ENCODE data around the gene SSBP2.
"Not testable (repeated sequence)": the region's sequence is repeated elsewhere in the genome, so short reads cannot be mapped to it uniquely, and the experiment has no call there.

GRCh38 chr5:81660624-81661023, 90.3 kb downstream of the SSBP2 start:
- not testable (repeated sequence) for TF ChIP-seq CTCF, POLR2A (IDR thresholded peaks at IDR 0.05)

All from Peyer's patch (tissue), 4 donors.